Caco-2 (cell line): ENCODE results near the gene SCGB1C2. TPM values are rescaled to one million over a fixed set of nuclear protein-coding genes. Genes with fewer than 3 reads are reported as not detected.
A peak's percentile ranks its signal among the peaks of the same experiment; 100 is the strongest.

ENCODE experiments used
- BruUV-seq: library from RNA; stranded (reverse); fragments of 400-500 nt; replicated peaks from 2 replicates; lab custom pipeline; 2021; lab: Mats Ljungman, UMichigan
- CTCF ChIA-PET: fragments of 300-600 bp; sonication (Branson Sonifier 250); formaldehyde crosslinking; loops from one replicate; lab custom pipeline; 2022; ENCODE audit warnings: antibody characterized with exemption; lab: Charles Lee
- POLR2A ChIA-PET: fragments of 300-600 bp; sonication (Branson Sonifier 250); formaldehyde crosslinking; loops from one replicate; lab custom pipeline; 2022; ENCODE audit warnings: antibody characterized with exemption; lab: Charles Lee
- DNase-seq, 2 experiments: peaks; one replicate each; pipeline versions ENCODE4 v3.0.0 to v3.0.0-alpha.2; 2020 to 2022
- H3K27me3 ChIP-seq: replicated peaks from 2 replicates; pipeline ENCODE4 v1.6.0; 2011; ENCODE audit warnings: low read length; ENCODE audit not compliant: control insufficient read depth, insufficient read depth
- H3K36me3 ChIP-seq: 2 replicates; pipeline ENCODE4 v1.5.1; 2011; ENCODE audit warnings: low read length; ENCODE audit not compliant: control insufficient read depth, insufficient read depth
- H3K4me1 ChIP-seq: fragments of 250-450 bp; sonication (Bioruptor Pico); 2 replicates; pipeline ENCODE4 v1.5.1; 2020; ENCODE audit warnings: mild to moderate bottlenecking
- H3K4me3 ChIP-seq: 2 replicates; pipeline ENCODE4 v1.5.1; 2011; ENCODE audit warnings: low read depth, mild to moderate bottlenecking, control low read depth, low read length
- H3K9me3 ChIP-seq: fragments of 250-450 bp; sonication (Bioruptor Pico); 2 replicates; pipeline ENCODE4 v1.5.1; 2020; ENCODE audit warnings: mild to moderate bottlenecking, moderate library complexity
- H3K27ac Mint-ChIP-seq: one replicate; pipeline ENCODE4 v1.8.0; 2022; ENCODE audit warnings: mixed read lengths; ENCODE audit not compliant: unreplicated experiment
- H3K27me3 Mint-ChIP-seq: one replicate; pipeline ENCODE4 v1.8.0; 2022; ENCODE audit warnings: mixed read lengths; ENCODE audit not compliant: insufficient read depth, unreplicated experiment
- H3K36me3 Mint-ChIP-seq: one replicate; pipeline ENCODE4 v1.8.0; 2022; ENCODE audit warnings: mild to moderate bottlenecking, mixed read lengths; ENCODE audit not compliant: insufficient read depth, unreplicated experiment
- H3K4me1 Mint-ChIP-seq: one replicate; pipeline ENCODE4 v1.8.0; 2022; ENCODE audit warnings: low read depth, mixed read lengths; ENCODE audit not compliant: unreplicated experiment
- H3K4me3 Mint-ChIP-seq: one replicate; pipeline ENCODE4 v1.8.0; 2022; ENCODE audit warnings: mild to moderate bottlenecking, moderate library complexity, mixed read lengths; ENCODE audit not compliant: unreplicated experiment
- H3K9me3 Mint-ChIP-seq: one replicate; pipeline ENCODE4 v1.8.0; 2022; ENCODE audit warnings: mixed read lengths; ENCODE audit not compliant: unreplicated experiment
- intact Hi-C: fragments of 100-400 bp; cut with micrococcal nuclease; formaldehyde crosslinking; loops from one replicate; pipeline ENCODE4 v1.10.0; 2022; ENCODE audit not compliant: unreplicated experiment
- total RNA-seq: library from RNA; stranded (reverse); gene quantifications from 2 replicates; pipeline ENCODE4 v1.2.3, GENCODE V29; 2022
- TF ChIP-seq, protein P1 (sequence below), 2 experiments: fragments of 200-600 bp in 1 of 2; IDR thresholded peaks; 1 replicate in 1 of 2; 2 replicates in 1 of 2; pipeline versions ENCODE4 v1.5.1 to v1.8.0; 2011 to 2022; ENCODE audit warnings: antibody characterized with exemption in 1 of 2, control low read depth in 1 of 2, inconsistent platforms in 1 of 2, low read depth in 1 of 2, low read length in 1 of 2, mild to moderate bottlenecking in 1 of 2, moderate library complexity in 1 of 2; ENCODE audit not compliant: insufficient read depth in 1 of 2, severe bottlenecking in 1 of 2, unreplicated experiment in 1 of 2

The SCGB1C2 gene
- total RNA-seq, 1 experiment from 2014 or later: not detected

DNA sequence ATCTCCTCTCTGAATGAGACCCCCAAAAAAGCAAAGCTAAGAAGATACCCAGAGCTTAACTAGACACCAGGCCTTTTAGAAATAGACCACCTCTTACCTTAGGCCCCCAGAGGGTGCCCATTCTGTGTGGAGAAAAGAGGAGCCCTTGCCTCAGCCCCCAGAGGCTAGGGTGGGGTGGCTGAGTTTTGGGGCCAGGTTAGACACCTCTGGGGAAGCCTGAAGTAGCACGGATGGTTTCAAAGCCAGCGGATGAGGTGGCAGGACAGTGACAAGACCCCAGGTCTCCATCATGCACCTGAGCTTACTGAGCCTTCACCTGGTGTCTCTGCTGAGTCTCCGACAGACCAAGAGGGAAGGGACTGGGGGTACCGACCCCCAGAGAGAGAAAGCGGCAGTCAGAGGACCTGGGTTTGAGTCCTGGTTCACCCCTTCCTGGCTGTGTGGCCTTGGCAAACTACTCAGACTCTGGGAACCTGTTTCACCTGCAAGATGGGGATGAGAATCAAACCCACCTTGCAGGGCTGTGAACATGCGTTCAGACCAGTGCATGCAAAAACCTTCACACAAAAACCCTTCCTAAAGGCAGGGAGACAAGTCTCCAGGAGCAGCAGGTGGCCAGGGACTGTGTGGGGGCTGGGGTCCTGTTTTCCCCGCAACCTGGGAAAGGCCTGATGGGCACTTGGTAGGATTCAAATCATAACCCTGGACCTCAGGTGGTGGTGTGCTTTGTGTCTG lies 7.7 kb downstream of the SCGB1C2 start:
- Mint-ChIP-seq H3K4me1 (no peaks in the 10 kb centered on the region), H3K4me3 (no peak overlapping the region), H3K27ac (no peak overlapping the region), H3K36me3 (no peaks in the 10 kb centered on the region), H3K9me3 (no peaks in the 10 kb centered on the region), H3K27me3 (peaks cover 3% of the 10 kb centered on the region)
- ChIA-PET CTCF (interaction anchor here (0.7 kb wide), 1 partner anchor 28 kb away, joined by 3 read pairs; no protein-coding TSS in a partner anchor), POLR2A (no interaction called here)
- H3K27me3 ChIP-seq: no peaks in the 10 kb centered on the region
- no peak overlapping the region for H3K4me3 ChIP-seq
- peak; percentile 0 to 25 for DNase-seq
- intact Hi-C loops: loop anchor here (5.0 kb wide), 1 partner anchor 852 kb away; the partner anchor contains the start of gene TIMM22
- no TSS peak for BruUV-seq
- TF ChIP-seq, protein P1, sequence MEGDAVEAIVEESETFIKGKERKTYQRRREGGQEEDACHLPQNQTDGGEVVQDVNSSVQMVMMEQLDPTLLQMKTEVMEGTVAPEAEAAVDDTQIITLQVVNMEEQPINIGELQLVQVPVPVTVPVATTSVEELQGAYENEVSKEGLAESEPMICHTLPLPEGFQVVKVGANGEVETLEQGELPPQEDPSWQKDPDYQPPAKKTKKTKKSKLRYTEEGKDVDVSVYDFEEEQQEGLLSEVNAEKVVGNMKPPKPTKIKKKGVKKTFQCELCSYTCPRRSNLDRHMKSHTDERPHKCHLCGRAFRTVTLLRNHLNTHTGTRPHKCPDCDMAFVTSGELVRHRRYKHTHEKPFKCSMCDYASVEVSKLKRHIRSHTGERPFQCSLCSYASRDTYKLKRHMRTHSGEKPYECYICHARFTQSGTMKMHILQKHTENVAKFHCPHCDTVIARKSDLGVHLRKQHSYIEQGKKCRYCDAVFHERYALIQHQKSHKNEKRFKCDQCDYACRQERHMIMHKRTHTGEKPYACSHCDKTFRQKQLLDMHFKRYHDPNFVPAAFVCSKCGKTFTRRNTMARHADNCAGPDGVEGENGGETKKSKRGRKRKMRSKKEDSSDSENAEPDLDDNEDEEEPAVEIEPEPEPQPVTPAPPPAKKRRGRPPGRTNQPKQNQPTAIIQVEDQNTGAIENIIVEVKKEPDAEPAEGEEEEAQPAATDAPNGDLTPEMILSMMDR (IDR thresholded peaks at IDR 0.05; ENCODE audit: insufficient read depth in 1 of 2, low read depth in 1 of 2, low read length in 1 of 2, severe bottlenecking in 1 of 2, unreplicated experiment in 1 of 2): no peak
- no peaks in the 10 kb centered on the region for H3K36me3 ChIP-seq
- no peaks in the 10 kb centered on the region for H3K9me3 ChIP-seq
- H3K4me1 ChIP-seq: peaks cover 5% of the 10 kb centered on the region; the same call in 1 of the 2 replicates

DNA sequence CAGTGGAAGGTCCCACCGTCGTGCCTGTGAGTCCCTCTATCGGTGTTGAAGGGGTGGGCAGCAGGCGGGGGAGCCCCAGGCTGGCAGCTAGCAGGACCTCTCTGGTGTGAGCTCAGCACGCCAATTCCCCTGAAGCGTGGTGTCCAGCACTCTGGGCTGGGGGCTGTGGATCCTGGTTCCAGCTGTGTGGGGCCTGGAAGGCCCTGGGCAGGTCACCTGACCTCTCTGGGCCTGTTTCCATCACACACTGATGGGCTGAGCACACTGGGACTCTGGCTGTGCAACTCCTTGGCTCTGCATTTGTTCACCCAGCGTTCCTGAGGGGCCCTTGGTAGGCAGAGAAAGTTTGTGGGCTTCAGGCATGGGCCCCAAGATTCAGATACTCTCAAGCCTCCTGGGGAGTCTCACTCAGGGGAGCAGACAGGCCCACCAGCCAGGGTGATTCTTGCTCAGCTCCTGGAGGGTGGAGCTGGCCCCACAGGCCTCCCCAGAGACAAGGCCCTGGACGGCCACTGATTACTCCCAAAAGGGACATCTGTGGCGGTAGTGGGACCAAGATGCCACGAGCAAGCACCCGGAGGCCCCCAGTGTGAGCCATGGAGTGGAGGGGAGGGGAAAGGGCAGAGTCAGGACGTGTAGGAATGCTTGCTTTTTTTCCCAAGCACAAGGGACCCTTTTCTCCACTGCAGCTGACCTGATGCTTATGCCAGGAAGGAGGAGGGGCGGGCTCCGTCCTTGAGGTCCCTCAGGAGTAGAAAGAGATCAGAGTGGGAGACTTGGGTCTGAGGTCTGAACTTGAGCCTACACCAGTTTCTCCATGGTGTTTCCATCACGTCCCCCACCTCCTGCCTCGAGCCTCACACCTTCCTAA lies 8.5 kb downstream of the SCGB1C2 start:
- intact Hi-C loops: no loop called here
- no peaks in the 10 kb centered on the region for H3K36me3 ChIP-seq
- no peaks in the 10 kb centered on the region for H3K36me3 Mint-ChIP-seq

DNA sequence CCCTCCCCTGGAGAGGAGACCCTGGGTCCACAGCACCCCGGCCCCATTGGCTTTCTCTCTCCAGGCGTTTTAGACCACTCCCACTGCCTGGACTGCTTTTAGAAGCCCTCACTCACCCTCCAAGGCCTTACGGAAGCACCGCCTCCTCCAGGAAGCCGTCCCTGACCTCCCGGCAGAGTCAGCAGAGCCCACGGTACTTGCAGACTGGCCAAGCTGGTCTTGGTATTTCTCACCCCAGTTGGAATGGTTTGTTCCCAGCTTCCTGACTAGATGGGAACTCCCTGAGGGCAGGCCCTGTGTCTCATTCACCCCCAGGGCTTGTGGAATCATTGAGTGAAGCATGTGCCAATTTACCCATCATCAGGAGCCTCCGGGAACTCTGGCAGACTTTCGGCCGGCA lies 9.2 kb downstream of the SCGB1C2 start:
- Histone ChIP-seq H3K9me3 (no peaks in the 10 kb centered on the region), H3K36me3 (no peaks in the 10 kb centered on the region), H3K4me1 (peaks cover 5% of the 10 kb centered on the region; the same call in 1 of the 2 replicates), H3K27me3 (no peaks in the 10 kb centered on the region), H3K4me3 (no peak overlapping the region)
- H3K9me3 Mint-ChIP-seq: no peaks in the 10 kb centered on the region
- CTCF ChIA-PET: no interaction called here
- POLR2A ChIA-PET: no interaction called here
- H3K4me3 Mint-ChIP-seq: no peak overlapping the region
- peaks cover 9% of the 10 kb centered on the region for H3K27me3 Mint-ChIP-seq
- intact Hi-C loops: no loop called here
- peak; percentile 1 to 23 for DNase-seq
- H3K27ac Mint-ChIP-seq: no peak overlapping the region
- no peaks in the 10 kb centered on the region for H3K36me3 Mint-ChIP-seq
- TF ChIP-seq, protein P1 (IDR thresholded peaks at IDR 0.05; ENCODE audit: insufficient read depth in 1 of 2, low read depth in 1 of 2, low read length in 1 of 2, severe bottlenecking in 1 of 2, unreplicated experiment in 1 of 2): no peak
- BruUV-seq: no TSS peak
- no peaks in the 10 kb centered on the region for H3K4me1 Mint-ChIP-seq

More for the DNA sequence above, 8.5 kb downstream of the SCGB1C2 start:
- ChIA-PET CTCF (no interaction called here), POLR2A (no interaction called here)
- Mint-ChIP-seq H3K9me3 (no peaks in the 10 kb centered on the region), H3K27me3 (peaks cover 9% of the 10 kb centered on the region), H3K4me3 (no peak overlapping the region), H3K27ac (no peak overlapping the region), H3K4me1 (no peaks in the 10 kb centered on the region)
- no TSS peak for BruUV-seq
- TF ChIP-seq, protein P1 (IDR thresholded peaks at IDR 0.05; ENCODE audit: insufficient read depth in 1 of 2, low read depth in 1 of 2, low read length in 1 of 2, severe bottlenecking in 1 of 2, unreplicated experiment in 1 of 2): no peak
- Histone ChIP-seq H3K9me3 (no peaks in the 10 kb centered on the region), H3K4me1 (peaks cover 5% of the 10 kb centered on the region; the same call in 1 of the 2 replicates), H3K4me3 (no peak overlapping the region), H3K27me3 (no peaks in the 10 kb centered on the region)
- peak; percentile 0 to 27 for DNase-seq
